ENCODE measurements around the gene PDXK. TPM values are rescaled to one million over a fixed set of nuclear protein-coding genes. Genes with fewer than 3 reads are reported as not detected.
"Not testable (repeated sequence)": the region's sequence is repeated elsewhere in the genome, so short reads cannot be mapped to it uniquely, and the experiment has no call there.

Gene PDXK
- total RNA-seq, 3 donors from 2014 or later: 113 to 179 (median 161) TPM

GRCh38 chr21:43693981-43694380 is 24.9 kb upstream of the PDXK start:
- intact Hi-C loops (cut with DNase I, micrococcal nuclease): no loop called here
- peak in 1 of 3 donors; percentile 40 for DNase-seq
- no peak for ATAC-seq
- Histone ChIP-seq H3K4me1 (ENCODE audit: low read depth) (no peaks in the 10 kb centered on the region), H3K9me3 (no peaks in the 10 kb centered on the region), H3K36me3 (ENCODE audit: low read depth) (peaks cover 4% of the 10 kb centered on the region), H3K4me3 (no peak overlapping the region)
- TF ChIP-seq, protein P1, sequence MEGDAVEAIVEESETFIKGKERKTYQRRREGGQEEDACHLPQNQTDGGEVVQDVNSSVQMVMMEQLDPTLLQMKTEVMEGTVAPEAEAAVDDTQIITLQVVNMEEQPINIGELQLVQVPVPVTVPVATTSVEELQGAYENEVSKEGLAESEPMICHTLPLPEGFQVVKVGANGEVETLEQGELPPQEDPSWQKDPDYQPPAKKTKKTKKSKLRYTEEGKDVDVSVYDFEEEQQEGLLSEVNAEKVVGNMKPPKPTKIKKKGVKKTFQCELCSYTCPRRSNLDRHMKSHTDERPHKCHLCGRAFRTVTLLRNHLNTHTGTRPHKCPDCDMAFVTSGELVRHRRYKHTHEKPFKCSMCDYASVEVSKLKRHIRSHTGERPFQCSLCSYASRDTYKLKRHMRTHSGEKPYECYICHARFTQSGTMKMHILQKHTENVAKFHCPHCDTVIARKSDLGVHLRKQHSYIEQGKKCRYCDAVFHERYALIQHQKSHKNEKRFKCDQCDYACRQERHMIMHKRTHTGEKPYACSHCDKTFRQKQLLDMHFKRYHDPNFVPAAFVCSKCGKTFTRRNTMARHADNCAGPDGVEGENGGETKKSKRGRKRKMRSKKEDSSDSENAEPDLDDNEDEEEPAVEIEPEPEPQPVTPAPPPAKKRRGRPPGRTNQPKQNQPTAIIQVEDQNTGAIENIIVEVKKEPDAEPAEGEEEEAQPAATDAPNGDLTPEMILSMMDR (IDR thresholded peaks at IDR 0.05): no peak

DNA sequence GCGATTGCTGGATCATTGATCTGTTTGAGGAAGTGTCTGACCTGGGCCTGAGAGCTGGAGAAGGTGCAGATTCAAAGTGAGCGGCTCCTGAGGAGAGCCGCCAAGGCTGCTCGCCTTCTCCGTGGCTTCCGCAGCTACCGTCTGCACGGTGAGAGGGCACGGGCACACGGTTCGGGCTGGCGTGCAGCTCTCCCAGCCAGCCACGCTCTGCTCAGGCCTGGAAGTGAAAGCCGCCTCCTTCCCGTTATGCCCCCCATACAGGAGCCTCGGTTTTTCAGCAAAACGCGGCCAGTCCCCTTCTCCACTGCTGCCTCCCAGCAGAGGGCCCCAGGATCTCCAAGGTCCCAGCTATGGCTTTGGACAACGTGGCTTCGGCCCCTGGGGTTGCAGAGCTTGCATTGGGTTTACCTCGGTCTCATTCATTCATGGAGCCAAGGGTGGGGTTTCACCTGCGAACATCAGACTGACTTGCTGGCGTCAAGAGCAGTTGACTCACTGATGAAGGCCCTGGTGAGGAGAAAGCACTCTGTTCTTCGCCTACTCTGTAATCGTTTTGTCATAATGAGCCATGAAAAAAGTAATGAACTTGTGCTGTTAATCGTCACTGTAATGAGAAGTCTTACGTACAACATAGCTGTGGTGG is 24.4 kb upstream of the PDXK start:
- intact Hi-C loops (cut with DNase I, micrococcal nuclease): no loop called here
- Histone ChIP-seq H3K4me3 (no peak overlapping the region), H3K9me3 (no peaks in the 10 kb centered on the region), H3K36me3 (ENCODE audit: low read depth) (peaks cover 4% of the 10 kb centered on the region), H3K4me1 (ENCODE audit: low read depth) (no peaks in the 10 kb centered on the region)
- DNase-seq: peak in 1 of 3 donors; percentile 31
- TF ChIP-seq, protein P1 (IDR thresholded peaks at IDR 0.05): no peak
- no peak for ATAC-seq

GRCh38 chr21:43696214-43696613 is 22.7 kb upstream of the PDXK start:
- DNase-seq (peak in 1 of 3 donors; percentile 52), ATAC-seq (peak; percentile 72)
- Histone ChIP-seq H3K4me1 (ENCODE audit: low read depth) (no peaks in the 10 kb centered on the region), H3K9me3 (no peaks in the 10 kb centered on the region), H3K4me3 (no peak overlapping the region), H3K36me3 (ENCODE audit: low read depth) (no peaks in the 10 kb centered on the region)
- TF ChIP-seq, protein P1 (IDR thresholded peaks at IDR 0.05): no peak
- intact Hi-C loops (cut with DNase I, micrococcal nuclease): no loop called here

GRCh38 chr21:43697758-43698643 is 20.9 kb upstream of the PDXK start:
- H3K36me3 ChIP-seq (ENCODE audit: low read depth): no peaks in the 10 kb centered on the region
- H3K4me3 ChIP-seq: no peak overlapping the region
- DNase-seq: no peak
- peaks cover 5% of the 10 kb centered on the region for H3K4me1 ChIP-seq (ENCODE audit: low read depth)
- H3K9me3 ChIP-seq: no peaks in the 10 kb centered on the region
- intact Hi-C loops (cut with DNase I, micrococcal nuclease): no loop called here
- ATAC-seq: no peak
- TF ChIP-seq, protein P1 (IDR thresholded peaks at IDR 0.05): no peak

- ATAC-seq; intact Hi-C loops (cut with DNase I, micrococcal nuclease); H3K4me3 ChIP-seq; H3K4me1 ChIP-seq (ENCODE audit: low read depth); H3K9me3 ChIP-seq; DNase-seq; H3K36me3 ChIP-seq (ENCODE audit: low read depth): not testable (repeated sequence)
Observed at GRCh38 chr21:43699492-43699777, 19.5 kb upstream of the PDXK start.

DNA sequence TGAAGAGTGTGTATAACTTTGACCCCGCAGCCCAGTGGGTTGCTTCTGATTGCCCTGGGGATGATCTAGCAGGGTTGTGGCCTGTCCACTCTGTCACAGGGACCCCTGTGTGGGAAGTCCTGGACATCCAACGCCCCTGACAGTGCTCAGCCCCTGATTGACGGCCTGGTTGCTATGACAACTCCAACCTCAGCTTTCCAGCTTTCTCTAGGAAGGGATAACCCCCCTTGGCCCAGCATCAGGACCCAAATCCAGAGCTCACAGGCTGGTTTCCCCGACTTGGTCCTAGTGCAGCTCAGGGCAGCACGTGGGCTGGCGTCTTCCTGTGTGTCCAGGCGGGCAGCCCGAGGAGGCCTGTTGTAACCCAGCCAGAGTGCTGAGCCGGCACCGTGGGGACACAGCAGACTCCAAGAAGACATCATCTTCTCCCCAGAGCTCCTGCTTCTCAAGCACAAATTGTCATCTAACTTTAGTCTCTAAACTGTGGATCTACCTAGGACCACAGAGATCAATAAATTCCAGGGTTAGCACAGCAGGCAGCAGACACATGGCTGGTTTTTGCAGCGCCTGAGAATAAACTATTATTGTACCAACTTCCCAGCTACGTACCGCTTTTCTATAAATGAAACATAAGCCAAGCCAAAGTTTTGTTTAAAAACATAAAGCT is 18.9 kb upstream of the PDXK start:
- peak in 2 of 3 donors; percentile 10 to 33 for DNase-seq
- Histone ChIP-seq H3K4me3 (no peak overlapping the region), H3K36me3 (ENCODE audit: low read depth) (no peaks in the 10 kb centered on the region), H3K4me1 (ENCODE audit: low read depth) (peaks cover 5% of the 10 kb centered on the region), H3K9me3 (no peaks in the 10 kb centered on the region)
- intact Hi-C loops (cut with DNase I, micrococcal nuclease): no loop called here
- ATAC-seq: no peak
- TF ChIP-seq, protein P1 (IDR thresholded peaks at IDR 0.05): no peak
